Activated CD4-positive, alpha-beta T cell treated with anti-CD3 and anti-CD28 coated beads, Interleukin-2, amount 50 U/mL, for 16 hours (primary cell): ENCODE data around the gene PRDM7.
"Not testable (repeated sequence)": the region's sequence is repeated elsewhere in the genome, so short reads cannot be mapped to it uniquely, and the experiment has no call there.

ENCODE experiments used
- DNase-seq: peaks from one replicate; pipeline ENCODE4 v3.0.0-alpha.2; 2020

PRDM7 gene

GRCh38 chr16:90077240-90077756 is at the start of gene PRDM7:
TSS of gene PRDM7 (minus strand) at chr16:90077331. CDS start at chr16:90075910, 1,421 bp downstream.
- DNase-seq = peak; percentile 98

- DNase-seq = not testable (repeated sequence)
Observed at GRCh38 chr16:90121846-90122245, 44.7 kb upstream of the PRDM7 start.

- not testable (repeated sequence) for DNase-seq
Observed at GRCh38 chr16:90107617-90108016, 30.5 kb upstream of the PRDM7 start.

- DNase-seq = not testable (repeated sequence)
Observed at GRCh38 chr16:90107060-90107459, 29.9 kb upstream of the PRDM7 start.

DNA sequence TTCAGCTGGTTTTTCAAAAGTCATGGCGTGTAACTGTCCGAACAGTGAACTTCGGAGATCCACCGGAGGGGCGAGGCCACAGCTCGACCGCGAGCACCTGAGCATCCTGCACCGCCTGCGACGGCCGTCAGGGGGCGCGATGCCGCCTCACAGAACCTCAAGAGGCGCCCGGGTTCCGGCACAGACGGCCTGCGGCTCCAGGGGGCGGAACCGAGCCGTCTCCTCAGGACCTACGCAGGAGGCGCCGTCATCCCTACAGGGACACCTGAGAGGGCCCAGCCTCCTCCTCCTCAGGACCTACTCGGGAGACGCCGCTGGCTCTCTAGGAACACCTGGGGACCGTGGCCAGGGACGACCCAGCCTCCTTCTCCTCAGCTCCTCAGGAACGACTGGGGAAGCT is 29.1 kb upstream of the PRDM7 start:
- peak; percentile 77 for DNase-seq

- DNase-seq = not testable (repeated sequence)
Observed at GRCh38 chr16:90104725-90105124, 27.6 kb upstream of the PRDM7 start.

GRCh38 chr16:90102086-90102884 is 25.2 kb upstream of the PRDM7 start:
- DNase-seq = not testable (repeated sequence)

DNA sequence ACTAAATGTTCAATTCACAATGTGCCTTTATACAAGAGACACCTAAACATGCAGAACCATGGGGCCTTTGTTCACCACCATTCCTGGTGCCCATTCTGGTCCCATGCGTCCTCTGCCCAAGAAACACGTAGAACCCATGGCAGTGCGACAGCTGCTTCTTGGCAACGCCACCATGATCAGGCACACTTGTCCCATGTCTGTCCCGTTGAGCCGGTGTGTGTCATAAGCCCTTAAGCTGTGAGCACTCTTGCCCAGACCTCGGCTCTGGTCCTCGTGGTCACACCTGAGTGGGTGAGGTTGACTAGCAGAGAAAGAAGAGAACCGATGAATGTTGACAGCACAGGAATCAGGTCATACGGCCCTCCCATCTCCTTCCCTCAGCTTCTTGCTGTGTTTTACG is 24.2 kb upstream of the PRDM7 start:
- DNase-seq = not testable (repeated sequence)

GRCh38 chr16:90100790-90101189 is 23.7 kb upstream of the PRDM7 start:
- not testable (repeated sequence) for DNase-seq

- DNase-seq = not testable (repeated sequence)
Observed at GRCh38 chr16:90100229-90100628, 23.1 kb upstream of the PRDM7 start.

- not testable (repeated sequence) for DNase-seq
Observed at GRCh38 chr16:90098936-90099335, 21.8 kb upstream of the PRDM7 start.

GRCh38 chr16:90097010-90097684 is 20.0 kb upstream of the PRDM7 start:
- not testable (repeated sequence) for DNase-seq

GRCh38 chr16:90094791-90095190 is 17.7 kb upstream of the PRDM7 start:
- not testable (repeated sequence) for DNase-seq

DNA sequence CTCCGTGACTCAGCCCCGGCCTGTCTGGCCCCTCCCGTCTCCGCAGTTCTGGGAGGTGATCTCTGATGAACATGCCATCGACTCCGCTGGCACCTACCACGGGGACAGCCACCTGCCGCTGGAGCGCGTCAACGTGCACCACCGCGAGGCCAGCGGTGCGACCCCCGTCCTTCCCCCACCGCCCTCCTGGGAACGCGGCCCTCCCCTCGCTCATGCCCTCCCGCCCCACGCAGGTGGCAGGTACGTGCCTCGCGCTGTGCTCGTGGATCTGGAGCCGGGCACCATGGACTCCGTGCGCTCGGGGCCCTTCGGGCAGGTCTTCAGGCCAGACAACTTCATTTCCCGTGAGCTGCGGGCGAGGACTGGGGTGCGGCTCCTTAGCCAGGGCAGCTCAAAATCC is 17.2 kb upstream of the PRDM7 start:
- not testable (repeated sequence) for DNase-seq

DNA sequence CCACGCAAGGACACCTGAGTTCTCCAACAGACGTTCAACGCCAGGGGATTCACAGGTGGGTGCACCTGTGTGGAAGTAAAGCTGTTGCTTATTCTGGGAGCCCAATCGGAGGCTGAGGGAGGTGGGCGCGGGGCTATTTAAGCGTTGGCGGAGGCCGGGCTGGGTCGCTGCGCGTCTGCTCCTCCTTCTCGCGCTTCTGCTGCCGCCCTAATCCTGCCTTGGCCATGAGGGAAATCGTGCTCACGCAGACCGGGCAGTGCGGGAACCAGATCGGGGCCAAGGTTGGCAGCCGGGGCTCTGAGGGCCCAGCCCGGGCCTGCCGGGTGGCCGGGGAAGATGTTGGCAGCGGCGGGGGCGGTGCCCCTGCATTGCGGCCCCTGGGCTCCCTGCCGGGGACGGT is 16.7 kb upstream of the PRDM7 start:
- not testable (repeated sequence) for DNase-seq

DNA sequence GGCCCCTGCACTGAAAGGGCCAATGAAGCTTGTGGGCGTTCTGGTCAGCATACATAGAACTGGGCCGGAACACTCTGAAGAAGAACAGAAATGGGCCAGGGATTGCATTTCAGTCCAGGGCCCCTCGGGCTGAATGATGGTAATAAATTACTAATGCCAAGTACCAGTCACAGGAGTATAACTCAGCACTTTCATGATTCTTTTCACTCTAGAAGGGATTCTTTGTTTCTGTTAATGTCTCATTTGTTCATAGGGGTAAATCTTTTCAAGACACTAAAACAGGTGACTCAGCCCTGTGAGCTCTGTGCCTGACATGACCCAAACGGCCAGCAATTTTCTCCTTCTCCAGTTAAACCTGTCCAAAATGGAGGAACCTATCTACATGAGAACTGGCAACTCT is 15.7 kb upstream of the PRDM7 start:
- DNase-seq = not testable (repeated sequence)

DNA sequence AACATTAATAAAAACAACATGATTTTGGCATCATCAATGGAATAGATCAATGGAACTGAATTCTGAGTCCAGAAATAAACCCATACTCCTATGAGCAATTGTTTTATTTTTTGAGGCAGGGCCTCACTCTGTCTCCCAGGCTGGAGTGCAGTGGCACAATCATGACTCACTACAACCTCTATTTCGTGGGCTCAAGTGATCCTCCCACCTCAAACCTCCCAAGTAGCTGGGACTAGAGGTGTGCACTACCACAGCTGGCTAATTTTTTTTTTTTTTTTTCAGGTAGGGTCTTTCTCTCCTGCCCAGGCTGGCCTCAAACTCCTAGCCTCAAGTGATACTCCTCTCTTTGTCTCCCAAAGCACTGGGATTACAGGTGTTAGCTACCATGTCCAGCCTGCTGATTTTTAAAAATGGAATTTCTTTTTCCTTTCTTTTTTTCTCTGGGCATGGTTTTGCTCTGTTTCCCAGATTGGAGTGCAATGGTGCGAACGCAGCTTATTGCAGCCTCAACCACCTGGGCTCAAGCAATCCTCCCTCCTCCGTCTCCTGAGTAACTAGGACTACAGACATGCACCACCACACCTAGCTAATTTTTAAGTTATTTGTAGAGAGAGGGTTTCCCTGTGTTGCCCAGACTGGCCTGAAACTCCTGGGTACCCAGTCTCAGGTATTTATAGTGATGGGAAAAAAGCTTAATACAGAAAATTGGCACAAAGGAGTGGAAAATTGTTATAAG is 7.3 kb upstream of the PRDM7 start:
- DNase-seq = no peak

GRCh38 chr16:90083139-90083538 is 6.0 kb upstream of the PRDM7 start:
- peak; percentile 28 for DNase-seq

- no peak for DNase-seq
Observed at GRCh38 chr16:90081606-90081970, 4.5 kb upstream of the PRDM7 start.

DNA sequence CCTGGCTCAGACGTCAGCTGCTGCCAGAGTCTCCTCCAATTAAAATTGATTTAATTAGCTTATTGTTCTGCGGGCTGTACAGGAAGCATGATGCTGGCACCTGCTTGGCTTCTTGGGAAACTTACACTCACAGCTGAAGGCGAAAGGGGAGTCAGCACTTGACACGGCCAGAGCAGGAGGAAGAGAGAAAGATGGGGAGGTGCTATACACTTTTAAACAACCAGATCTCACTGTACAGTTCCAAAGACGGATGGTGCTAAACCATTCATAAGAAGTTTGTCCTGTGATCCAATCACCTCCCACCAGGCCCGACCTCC is 1.4 kb upstream of the PRDM7 start:
- DNase-seq = no peak

- DNase-seq = peak; percentile 55
Observed at GRCh38 chr16:90077757-90078578, 837 bp upstream of the PRDM7 start.

DNA sequence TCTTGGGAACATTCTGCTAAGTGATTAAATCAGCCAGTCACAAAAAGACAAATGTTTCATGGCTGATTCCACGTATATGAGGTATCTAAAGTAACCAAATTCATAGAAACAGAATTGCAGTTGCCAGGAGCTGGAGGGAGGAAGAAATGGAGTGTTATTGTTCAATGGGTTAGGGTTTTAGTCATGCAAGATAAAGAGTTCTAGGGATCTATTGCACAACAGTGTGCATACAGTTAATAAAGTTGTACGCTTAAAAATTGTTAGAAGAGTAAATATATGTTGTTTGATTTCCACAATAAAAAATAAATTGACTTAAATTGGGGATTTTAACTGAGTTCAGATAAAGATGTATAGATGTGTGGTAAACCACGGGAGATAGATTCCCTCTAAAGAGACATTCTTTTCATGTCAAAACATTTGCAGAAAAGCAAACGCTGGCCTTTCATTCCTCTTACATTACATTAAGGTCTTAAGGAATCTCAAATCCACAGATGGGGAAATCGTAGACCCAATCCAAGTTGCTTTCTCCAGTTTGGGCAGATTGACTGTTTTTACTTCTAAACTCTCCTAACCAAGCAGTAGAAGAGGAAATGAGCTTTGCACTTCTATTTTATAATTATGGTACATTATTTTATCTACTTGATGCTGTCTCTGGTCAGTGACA is 4.6 kb downstream of the PRDM7 start:
- no peak for DNase-seq
